Measurements from ENCODE around the gene NUP153.

- TF ChIP-seq CTCF (IDR thresholded peaks at IDR 0.05; ENCODE audit: low read depth, low read length) (no peak), MAX (IDR thresholded peaks at IDR 0.05; ENCODE audit: low read depth, low read length) (no peak), POLR2A (IDR thresholded peaks at IDR 0.05; ENCODE audit: extremely low read depth, insufficient read length) (no peak)
Observed at GRCh38 chr6:17721671-17722070, 14.9 kb upstream of the NUP153 start.

All from NB4 (cell line).